Upper lobe of right lung (tissue), 1 donor: Measurements from ENCODE around the gene HMHB1. TPM values are rescaled to one million over a fixed set of nuclear protein-coding genes. Genes with fewer than 3 reads are reported as not detected.

Source experiments
- ATAC-seq: fragments of 200-7000 bp; cut with Tn5 transposase; one replicate; pipeline ENCODE4 v1.9.1; 2020; ENCODE audit warnings: mild to moderate bottlenecking, moderate library complexity
- DNase-seq: peaks from one replicate; pipeline ENCODE4 v3.0.0-alpha.2; 2020
- H3K27ac ChIP-seq: fragments of 200-600 bp; one replicate; pipeline ENCODE4 v1.8.0; 2022
- H3K27me3 ChIP-seq: fragments of 200-600 bp; one replicate; pipeline ENCODE4 v1.8.0; 2022; ENCODE audit warnings: mild to moderate bottlenecking
- H3K36me3 ChIP-seq: fragments of 200-600 bp; one replicate; pipeline ENCODE4 v1.8.0; 2022
- H3K4me1 ChIP-seq: fragments of 200-600 bp; one replicate; pipeline ENCODE4 v1.8.0; 2022
- H3K4me3 ChIP-seq: fragments of 200-600 bp; one replicate; pipeline ENCODE4 v1.8.0; 2022; ENCODE audit warnings: mild to moderate bottlenecking
- H3K9me3 ChIP-seq: fragments of 200-600 bp; one replicate; pipeline ENCODE4 v1.8.0; 2022
- intact Hi-C: fragments of 100-400 bp; cut with DNase I; formaldehyde crosslinking; loops from one replicate; pipeline ENCODE4 v1.11.0; 2022
- total RNA-seq: library from RNA; stranded (reverse); fragmentation: NEBNext Ultra II Directional; extraction: Animal tissue kit (Norgen Biotek cat#: 25700); gene quantifications from one replicate; pipeline ENCODE4 v1.2.1, GENCODE V29; 2021
- TF ChIP-seq, protein P1 (sequence below): fragments of 200-600 bp; IDR thresholded peaks from one replicate; pipeline ENCODE4 v1.8.0; 2022; ENCODE audit warnings: antibody characterized with exemption
- donor health status: DM: no; HTN: yes; CAD: no; lungs with severe emphysema.

The HMHB1 gene
- total RNA-seq, 1 donor from 2014 or later, result not detected

DNA sequence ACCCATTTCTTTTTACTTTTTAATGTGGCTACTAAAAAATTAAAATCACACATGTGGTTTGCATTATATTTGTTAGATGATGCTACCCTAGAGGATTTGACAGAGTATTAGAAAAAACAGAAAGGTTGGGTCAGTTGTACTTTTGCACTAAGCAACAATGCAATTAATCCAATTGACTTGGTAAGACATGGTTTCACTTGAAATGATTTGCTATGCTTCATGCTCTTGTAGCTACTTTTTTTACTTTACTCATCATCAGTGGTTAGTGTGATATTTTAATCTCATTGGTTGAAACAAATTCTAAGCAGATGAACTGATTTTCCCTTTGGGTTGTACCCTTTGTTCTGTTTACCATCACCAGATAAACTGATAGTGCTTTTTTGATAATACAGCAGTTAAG is 39.4 kb downstream of the HMHB1 start:
- H3K27me3 ChIP-seq, result no peaks in the 10 kb centered on the region
- H3K9me3 ChIP-seq, result no peaks in the 10 kb centered on the region
- ATAC-seq, result no peak
- no peak for DNase-seq
- TF ChIP-seq, protein P1, sequence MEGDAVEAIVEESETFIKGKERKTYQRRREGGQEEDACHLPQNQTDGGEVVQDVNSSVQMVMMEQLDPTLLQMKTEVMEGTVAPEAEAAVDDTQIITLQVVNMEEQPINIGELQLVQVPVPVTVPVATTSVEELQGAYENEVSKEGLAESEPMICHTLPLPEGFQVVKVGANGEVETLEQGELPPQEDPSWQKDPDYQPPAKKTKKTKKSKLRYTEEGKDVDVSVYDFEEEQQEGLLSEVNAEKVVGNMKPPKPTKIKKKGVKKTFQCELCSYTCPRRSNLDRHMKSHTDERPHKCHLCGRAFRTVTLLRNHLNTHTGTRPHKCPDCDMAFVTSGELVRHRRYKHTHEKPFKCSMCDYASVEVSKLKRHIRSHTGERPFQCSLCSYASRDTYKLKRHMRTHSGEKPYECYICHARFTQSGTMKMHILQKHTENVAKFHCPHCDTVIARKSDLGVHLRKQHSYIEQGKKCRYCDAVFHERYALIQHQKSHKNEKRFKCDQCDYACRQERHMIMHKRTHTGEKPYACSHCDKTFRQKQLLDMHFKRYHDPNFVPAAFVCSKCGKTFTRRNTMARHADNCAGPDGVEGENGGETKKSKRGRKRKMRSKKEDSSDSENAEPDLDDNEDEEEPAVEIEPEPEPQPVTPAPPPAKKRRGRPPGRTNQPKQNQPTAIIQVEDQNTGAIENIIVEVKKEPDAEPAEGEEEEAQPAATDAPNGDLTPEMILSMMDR, result no peak
- no peaks in the 10 kb centered on the region for H3K36me3 ChIP-seq
- intact Hi-C loops, result no loop called here
- no peaks in the 10 kb centered on the region for H3K4me1 ChIP-seq
- no peak overlapping the region for H3K4me3 ChIP-seq
- no peak overlapping the region for H3K27ac ChIP-seq

DNA sequence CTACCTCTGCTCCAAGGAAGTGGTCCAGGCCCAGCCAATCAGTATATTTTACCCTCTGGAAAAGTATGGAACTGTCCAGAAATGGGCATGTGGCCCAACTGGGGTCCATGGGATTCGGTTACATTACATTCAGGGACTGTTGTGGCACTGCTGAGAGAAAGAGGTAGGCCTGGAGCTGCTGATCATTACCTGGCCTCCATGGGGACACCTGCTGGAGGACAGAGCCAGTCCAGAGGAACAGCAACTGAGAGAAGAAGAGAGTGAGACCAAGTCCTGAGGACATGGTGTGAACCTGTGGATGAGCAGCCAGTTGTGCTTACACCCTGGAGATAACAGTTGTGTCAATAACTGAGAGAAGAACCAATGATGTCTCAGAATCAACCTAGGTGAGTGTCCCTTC is 48.2 kb downstream of the HMHB1 start:
- DNase-seq (no peak), ATAC-seq (no peak)
- Histone ChIP-seq H3K27me3 (no peaks in the 10 kb centered on the region), H3K4me3 (no peak overlapping the region), H3K27ac (no peak overlapping the region), H3K4me1 (no peaks in the 10 kb centered on the region), H3K9me3 (no peaks in the 10 kb centered on the region), H3K36me3 (no peaks in the 10 kb centered on the region)
- intact Hi-C loops, result no loop called here
- TF ChIP-seq, protein P1, result no peak

DNA sequence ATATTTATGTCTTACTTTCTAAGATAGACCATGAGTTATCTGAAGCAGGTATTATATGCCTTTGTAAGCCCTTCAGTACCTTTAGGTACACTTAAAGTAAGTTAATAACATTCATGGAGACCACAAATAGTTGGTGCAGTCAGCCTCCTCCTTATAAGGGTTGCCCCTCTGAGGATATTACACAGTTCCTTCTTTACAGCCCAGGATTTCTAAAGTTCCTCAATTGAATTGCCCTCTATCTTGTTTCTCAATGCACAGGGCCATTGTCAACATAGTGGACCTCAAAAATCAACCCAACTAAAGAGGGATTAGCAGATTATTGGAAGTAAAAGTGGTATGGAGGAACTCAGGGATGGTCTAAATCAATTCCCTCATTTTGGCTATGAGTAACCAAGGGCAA is 50.3 kb downstream of the HMHB1 start:
- no peaks in the 10 kb centered on the region for H3K4me1 ChIP-seq
- no peak overlapping the region for H3K4me3 ChIP-seq
- H3K9me3 ChIP-seq, result no peaks in the 10 kb centered on the region
- TF ChIP-seq, protein P1, result no peak
- H3K36me3 ChIP-seq, result no peaks in the 10 kb centered on the region
- no peaks in the 10 kb centered on the region for H3K27me3 ChIP-seq
- intact Hi-C loops, result no loop called here
- no peak for DNase-seq
- ATAC-seq, result peak; percentile 56
- no peak overlapping the region for H3K27ac ChIP-seq

DNA sequence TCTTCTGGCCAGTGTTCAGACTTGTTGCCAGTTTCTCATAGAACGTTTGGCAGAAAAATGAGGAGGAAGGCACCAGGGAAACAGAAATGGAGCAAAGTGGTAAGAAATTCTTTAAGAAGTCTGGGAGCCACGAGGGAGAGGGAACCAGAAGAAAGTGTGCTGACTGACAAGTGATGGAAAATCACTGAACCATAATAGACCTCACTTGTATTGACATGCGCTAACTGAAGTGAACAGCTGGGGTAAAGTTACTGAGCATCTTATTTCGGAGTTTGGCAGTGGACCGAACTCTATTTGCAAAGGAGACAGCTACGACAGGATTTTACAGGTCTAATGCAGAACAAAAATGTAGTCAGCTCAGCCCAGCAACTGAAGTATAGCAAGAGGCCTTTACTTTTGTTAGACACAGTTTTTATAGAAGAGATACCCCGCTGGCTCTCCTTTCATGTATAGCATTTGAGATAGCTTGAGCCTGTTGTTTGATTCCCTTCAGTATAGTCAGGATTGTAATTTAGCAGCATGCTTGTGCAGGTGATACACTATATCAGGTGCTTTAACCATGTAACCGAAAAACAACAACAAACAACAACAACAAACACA is 53.6 kb downstream of the HMHB1 start:
- Histone ChIP-seq H3K9me3 (no peaks in the 10 kb centered on the region), H3K4me1 (no peaks in the 10 kb centered on the region), H3K4me3 (no peak overlapping the region), H3K27me3 (no peaks in the 10 kb centered on the region), H3K36me3 (no peaks in the 10 kb centered on the region), H3K27ac (no peak overlapping the region)
- TF ChIP-seq, protein P1, result no peak
- DNase-seq, result no peak
- no peak for ATAC-seq
- intact Hi-C loops, result no loop called here
